Fibroblast of lung (primary cell): ENCODE results near the gene DHX16. TPM values are rescaled to one million over a fixed set of nuclear protein-coding genes. Genes with fewer than 3 reads are reported as not detected.
A peak's percentile ranks its signal among the peaks of the same experiment; 100 is the strongest.

Source experiments
- DNase-seq, 2 donors: peaks; one replicate each; pipeline versions ENCODE4 v3.0.0 to v3.0.0-alpha.2; 2010; ENCODE audit warnings: low read depth in 2 of 2
- H2AFZ ChIP-seq: 2 replicates; pipeline ENCODE4 v1.5.1; 2012; ENCODE audit warnings: low read length, control low read depth, inconsistent platforms
- H3K27ac ChIP-seq: 2 replicates; pipeline ENCODE4 v1.5.1; 2011; ENCODE audit warnings: low read length, control low read depth; ENCODE audit not compliant: insufficient read depth
- H3K27me3 ChIP-seq: 2 replicates; pipeline ENCODE4 v1.5.1; 2011; ENCODE audit warnings: mild to moderate bottlenecking, low read length; ENCODE audit not compliant: control insufficient read depth, insufficient read depth
- H3K36me3 ChIP-seq: 2 replicates; pipeline ENCODE4 v1.5.1; 2011; ENCODE audit warnings: low read length; ENCODE audit not compliant: control insufficient read depth, insufficient read depth
- H3K4me1 ChIP-seq: 2 replicates; pipeline ENCODE4 v1.5.1; 2011; ENCODE audit warnings: low read length; ENCODE audit not compliant: control insufficient read depth, insufficient read depth; ENCODE audit errors: extremely low read depth
- H3K4me2 ChIP-seq: 2 replicates; pipeline ENCODE4 v1.5.1; 2011; ENCODE audit warnings: low read length, control low read depth; ENCODE audit not compliant: insufficient read depth; ENCODE audit errors: extremely low read depth
- H3K4me3 ChIP-seq, 4 experiments: fragments of 200-600 bp in 1 of 4; sonication (generic) in 1 of 4; replicated peaks in 1 of 4; 2 replicates each; pipeline ENCODE4 v1.5.1; 2011 to 2016; ENCODE audit warnings: low read length in 4 of 4, low read depth in 3 of 4, mild to moderate bottlenecking in 3 of 4, control low read depth in 2 of 4, inconsistent platforms in 1 of 4, mixed read lengths in 1 of 4; ENCODE audit not compliant: insufficient read depth in 1 of 4; ENCODE audit errors: control extremely low read depth in 1 of 4
- H3K79me2 ChIP-seq: 2 replicates; pipeline ENCODE4 v1.5.1; 2012; ENCODE audit warnings: mild to moderate bottlenecking, low read length, inconsistent platforms; ENCODE audit not compliant: control insufficient read depth, insufficient read depth
- H3K9ac ChIP-seq: 2 replicates; pipeline ENCODE4 v1.5.1; 2011; ENCODE audit warnings: mild to moderate bottlenecking, low read length, control low read depth; ENCODE audit not compliant: insufficient read depth
- H3K9me3 ChIP-seq: 2 replicates; pipeline ENCODE4 v1.5.1; 2012; ENCODE audit warnings: low read depth, low read length; ENCODE audit not compliant: control insufficient read depth, insufficient read depth
- H4K20me1 ChIP-seq: 2 replicates; pipeline ENCODE4 v1.5.1; 2011; ENCODE audit warnings: low read length; ENCODE audit not compliant: control insufficient read depth, insufficient read depth; ENCODE audit errors: extremely low read depth
- EZH2 ChIP-seq: IDR thresholded peaks from 2 replicates; pipeline ENCODE4 v1.5.1; 2012; ENCODE audit warnings: low read length, control low read depth, mild to moderate bottlenecking; ENCODE audit errors: missing control alignments
- polyA plus RNA-seq, 2 donors: library from polyadenylated mRNA; depleted of rRNA in 1 of 2; stranded (reverse) in 1 of 2; unstranded in 1 of 2; fragments of >200 nt; gene quantifications; 2 replicates each; pipeline ENCODE4 v1.2.1, GENCODE V29; 2011 to 2012; ENCODE audit warnings: missing spikeins in 1 of 2
- total RNA-seq: library from RNA; depleted of rRNA; stranded (reverse); fragments of >200 nt; gene quantifications from 2 replicates; pipeline ENCODE4 v1.2.1, GENCODE V29; 2014
- TF ChIP-seq, protein P1 (sequence below), 2 donors: IDR thresholded peaks in 1 of 2; conservative IDR thresholded peaks in 1 of 2; 1 replicate in 1 of 2; 2 replicates in 1 of 2; pipeline ENCODE4 v1.5.1; 2011 to 2012; ENCODE audit warnings: low read length in 2 of 2, control low read depth in 1 of 2, inconsistent platforms in 1 of 2, low read depth in 1 of 2, mild to moderate bottlenecking in 1 of 2

DHX16 gene
- total and polyA plus RNA-seq, 2 donors (not counting 1 experiment from before 2014, with no cell fraction given) = 22.5 to 34.8 TPM

DNA sequence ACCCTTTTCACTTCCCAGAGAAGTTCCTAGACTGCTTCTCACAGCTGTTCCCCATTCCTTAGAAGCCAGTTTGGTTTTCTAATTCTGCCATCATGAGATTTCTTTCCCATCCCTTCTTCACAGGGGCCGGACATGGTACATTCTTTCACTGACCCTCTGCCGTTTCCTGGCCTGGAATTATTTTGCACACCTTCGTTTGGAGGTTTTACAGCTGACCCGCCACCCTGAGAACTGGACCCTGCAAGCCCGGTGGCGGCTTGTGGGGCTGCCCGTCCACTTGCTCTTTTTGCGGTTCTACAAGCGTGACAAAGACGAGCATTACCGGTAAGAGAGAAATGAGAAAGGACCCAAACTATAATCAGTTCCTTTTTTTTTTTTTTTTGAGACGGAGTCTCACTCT lies 21.7 kb downstream of the DHX16 start:
- TF ChIP-seq EZH2 = no peak
- TF ChIP-seq, protein P1, sequence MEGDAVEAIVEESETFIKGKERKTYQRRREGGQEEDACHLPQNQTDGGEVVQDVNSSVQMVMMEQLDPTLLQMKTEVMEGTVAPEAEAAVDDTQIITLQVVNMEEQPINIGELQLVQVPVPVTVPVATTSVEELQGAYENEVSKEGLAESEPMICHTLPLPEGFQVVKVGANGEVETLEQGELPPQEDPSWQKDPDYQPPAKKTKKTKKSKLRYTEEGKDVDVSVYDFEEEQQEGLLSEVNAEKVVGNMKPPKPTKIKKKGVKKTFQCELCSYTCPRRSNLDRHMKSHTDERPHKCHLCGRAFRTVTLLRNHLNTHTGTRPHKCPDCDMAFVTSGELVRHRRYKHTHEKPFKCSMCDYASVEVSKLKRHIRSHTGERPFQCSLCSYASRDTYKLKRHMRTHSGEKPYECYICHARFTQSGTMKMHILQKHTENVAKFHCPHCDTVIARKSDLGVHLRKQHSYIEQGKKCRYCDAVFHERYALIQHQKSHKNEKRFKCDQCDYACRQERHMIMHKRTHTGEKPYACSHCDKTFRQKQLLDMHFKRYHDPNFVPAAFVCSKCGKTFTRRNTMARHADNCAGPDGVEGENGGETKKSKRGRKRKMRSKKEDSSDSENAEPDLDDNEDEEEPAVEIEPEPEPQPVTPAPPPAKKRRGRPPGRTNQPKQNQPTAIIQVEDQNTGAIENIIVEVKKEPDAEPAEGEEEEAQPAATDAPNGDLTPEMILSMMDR (conservative IDR thresholded peaks at IDR 0.05 in 1 of 2, IDR thresholded peaks at IDR 0.05 in 1 of 2; ENCODE audit: low read depth in 1 of 2, low read length in 2 of 2) = no peak
- no peaks in the 10 kb centered on the region for H4K20me1 ChIP-seq
- H3K79me2 ChIP-seq = peaks cover 11% of the 10 kb centered on the region
- peaks cover 4% of the 10 kb centered on the region for H3K4me1 ChIP-seq
- no peak overlapping the region for H3K4me2 ChIP-seq
- no peaks in the 10 kb centered on the region for H3K9me3 ChIP-seq
- peaks cover 3% of the 10 kb centered on the region for H3K36me3 ChIP-seq
- H2AFZ ChIP-seq = no peak overlapping the region
- H3K27ac ChIP-seq = no peak overlapping the region
- no peak overlapping the region for H3K4me3 ChIP-seq
- DNase-seq = no peak
- H3K27me3 ChIP-seq = no peaks in the 10 kb centered on the region
- no peak overlapping the region for H3K9ac ChIP-seq

DNA sequence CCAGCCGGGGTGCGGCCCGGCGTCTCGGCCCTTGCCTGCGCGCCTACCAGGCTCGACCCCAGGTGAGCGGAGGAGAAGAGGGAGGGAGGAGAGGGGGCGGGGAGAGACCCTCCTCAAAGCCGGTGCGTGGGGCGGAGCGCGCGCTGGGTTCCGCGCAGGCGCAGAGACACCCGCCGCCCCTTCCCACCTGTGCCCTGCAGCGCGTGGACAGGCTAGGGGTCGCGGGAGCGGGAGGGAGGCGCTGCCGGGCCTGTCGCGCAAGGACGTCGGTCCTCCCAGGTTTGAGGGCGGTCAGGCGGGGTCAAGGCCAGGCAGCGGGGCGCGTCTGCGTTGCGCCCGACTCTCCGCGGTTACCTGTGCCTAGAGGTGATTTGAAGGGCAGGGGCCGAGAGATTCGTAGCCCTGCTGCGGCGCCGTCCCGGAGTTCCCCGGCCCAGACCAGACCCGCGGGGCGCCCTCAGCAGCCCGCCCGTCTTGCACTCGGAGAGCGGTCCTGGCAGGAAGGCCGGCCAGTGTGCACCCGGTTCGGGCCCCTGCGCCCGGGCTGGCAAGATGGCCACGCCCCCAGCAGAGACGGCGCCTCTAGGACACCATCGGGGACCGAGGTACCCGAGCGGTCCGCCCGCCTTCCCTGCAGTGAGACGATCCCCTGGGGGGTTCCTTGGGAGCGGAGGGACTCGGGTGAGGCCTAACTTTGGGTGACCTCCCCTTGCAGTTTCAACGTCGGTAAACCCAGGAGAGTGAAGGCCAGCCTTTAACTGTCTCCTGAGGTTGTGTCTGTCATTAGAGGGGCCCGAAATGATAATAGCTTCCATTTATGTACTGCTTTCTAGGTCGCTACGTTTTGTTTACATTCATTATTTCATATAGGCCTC lies 25.3 kb downstream of the DHX16 start:
- H3K27ac ChIP-seq = peak overlapping the region; percentile 72
- peaks cover 11% of the 10 kb centered on the region for H3K79me2 ChIP-seq
- H3K36me3 ChIP-seq = peaks cover 2% of the 10 kb centered on the region
- TF ChIP-seq, protein P1 (conservative IDR thresholded peaks at IDR 0.05 in 1 of 2, IDR thresholded peaks at IDR 0.05 in 1 of 2; ENCODE audit: low read depth in 1 of 2, low read length in 2 of 2) = no peak
- TF ChIP-seq EZH2 = no peak
- peak overlapping the region; percentile 83 for H3K4me2 ChIP-seq
- peak overlapping the region; percentile 80 for H3K9ac ChIP-seq
- H3K4me1 ChIP-seq = peaks cover 4% of the 10 kb centered on the region
- H3K9me3 ChIP-seq = no peaks in the 10 kb centered on the region
- no peaks in the 10 kb centered on the region for H3K27me3 ChIP-seq
- peak; percentile 34 to 37 for DNase-seq
- peak overlapping the region; percentile 85 for H2AFZ ChIP-seq
- no peaks in the 10 kb centered on the region for H4K20me1 ChIP-seq
- H3K4me3 ChIP-seq = peak overlapping the region; percentile 82 to 97 (median 96)

DNA sequence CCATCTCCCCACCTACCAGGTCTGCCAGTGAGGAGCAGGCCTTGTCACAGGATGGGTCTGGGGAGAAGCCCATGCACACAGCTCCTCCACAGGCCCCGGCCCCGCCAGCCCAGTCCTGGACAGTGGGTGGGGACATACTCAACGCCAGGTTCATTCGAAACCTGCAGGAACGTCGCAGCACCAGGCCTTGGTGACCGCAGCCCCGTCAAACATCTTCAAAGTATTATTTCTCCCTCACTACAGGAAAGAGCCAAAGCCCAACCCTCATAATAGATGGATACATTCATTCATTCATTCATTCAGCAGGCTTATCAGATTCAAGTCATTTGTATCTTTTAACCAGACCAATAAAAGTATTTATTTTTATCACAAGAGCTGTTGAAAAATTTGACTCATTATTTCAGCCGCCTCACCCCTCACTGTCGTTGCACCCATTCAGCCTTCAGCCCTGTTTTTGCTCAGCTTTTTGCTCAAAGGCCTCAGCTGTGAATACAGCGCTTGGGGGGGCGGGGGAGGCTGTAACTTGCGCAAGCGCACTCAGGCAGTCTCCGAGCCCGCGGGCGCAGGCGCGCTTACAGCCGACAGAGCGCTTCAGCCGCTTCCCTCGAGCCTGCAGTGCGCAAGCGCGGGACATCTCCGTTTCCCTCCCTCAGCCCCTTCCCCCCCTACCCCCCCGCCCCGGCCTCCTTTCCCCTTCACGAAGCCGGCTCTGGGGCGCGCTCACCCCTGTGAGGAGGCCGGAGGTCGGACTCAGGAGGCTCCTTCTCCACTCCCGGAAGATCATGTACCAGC lies 26.2 kb downstream of the DHX16 start, which contains the start of gene C6orf136:
TSS of gene C6orf136 (plus strand) at position 684 of the 792 bp plus-strand sequence. CDS start at position 783, 99 bp downstream.
- TF ChIP-seq, protein P1 (conservative IDR thresholded peaks at IDR 0.05 in 1 of 2, IDR thresholded peaks at IDR 0.05 in 1 of 2; ENCODE audit: low read depth in 1 of 2, low read length in 2 of 2) = no peak
- TF ChIP-seq EZH2 = no peak
- H3K9me3 ChIP-seq = no peaks in the 10 kb centered on the region
- peaks cover 11% of the 10 kb centered on the region for H3K79me2 ChIP-seq
- H3K4me1 ChIP-seq = peaks cover 4% of the 10 kb centered on the region
- H3K36me3 ChIP-seq = peaks cover 4% of the 10 kb centered on the region
- no peaks in the 10 kb centered on the region for H3K27me3 ChIP-seq
- H3K4me3 ChIP-seq = peak within 1 kb of the TSS; percentile 82 to 97 (median 96)
- DNase-seq = peak; percentile 82 to 92
- peak within 1 kb of the TSS; percentile 83 for H3K4me2 ChIP-seq
- H3K9ac ChIP-seq = peak within 1 kb of the TSS; percentile 80
- H2AFZ ChIP-seq = peak within 1 kb of the TSS; percentile 85
- H3K27ac ChIP-seq = peak within 1 kb of the TSS; percentile 72
- no peaks in the 10 kb centered on the region for H4K20me1 ChIP-seq
